ENCODE measurements around the gene MAN2B1. TPM values are rescaled to one million over a fixed set of nuclear protein-coding genes. Genes with fewer than 3 reads are reported as not detected.
A peak's percentile ranks its signal among the peaks of the same experiment; 100 is the strongest.
"Not testable (repeated sequence)": the region's sequence is repeated elsewhere in the genome, so short reads cannot be mapped to it uniquely, and the experiment has no call there.

MAN2B1 gene
- total and polyA plus RNA-seq, 2 of the 13 experiments (the other 11 are each of a cell fraction or from before 2014, with no cell fraction given), result 23.6 to 23.8 TPM

- no peak overlapping the region for H3K4me3 ChIP-seq (replicated peaks in 1 of 3; ENCODE audit: insufficient read depth in 1 of 3, low read depth in 2 of 3, low read length in 3 of 3)
- BruUV-seq (replicated peaks), result no TSS peak
- ATAC-seq (no peak), FAIRE-seq (no peak), DNase-seq (ENCODE audit: low spot score) (no peak)
- no peak overlapping the region for H3K4me2 ChIP-seq (ENCODE audit: low read depth, low read length)
- H3K9me3 ChIP-seq (ENCODE audit: low read length), result no peaks in the 10 kb centered on the region
- no peak overlapping the region for H2AFZ ChIP-seq (ENCODE audit: low read length)
- peaks cover 27% of the 10 kb centered on the region for H3K4me1 ChIP-seq (ENCODE audit: insufficient read depth, low read length)
- H3K36me3 ChIP-seq (replicated peaks in 1 of 2; ENCODE audit: control insufficient read depth in 1 of 2, insufficient read depth in 2 of 2, low read length in 2 of 2), result peaks cover 5 to 28% of the 10 kb centered on the region in 2 experiments; a peak in 4 of 5 replicates
- CTCF ChIA-PET (ENCODE audit: low intra/inter-chr PET ratio, low total read pairs), result no interaction called here
- peaks cover 12% of the 10 kb centered on the region; the same call in 1 of the 2 replicates for H4K20me1 ChIP-seq (ENCODE audit: insufficient read depth, low read length)
- POLR2A ChIA-PET, result interaction anchor here (1.4 kb wide), 1 partner anchor 13 kb away, joined by 6 read pairs; the partner anchor contains the start of genes ZNF490 and ZNF791
- intact Hi-C loops (cut with micrococcal nuclease; ENCODE audit: unreplicated experiment) (no loop called here), in situ Hi-C loops (cut with HindIII; ENCODE audit: extremely low pct_ligation_motif_present, low pct_unique_long_range_greater_than_20kb) (no loop called here)
- no peak overlapping the region for H3K9ac ChIP-seq (ENCODE audit: insufficient read depth, low read depth, low read length)
- no peak overlapping the region for H3K27ac ChIP-seq (ENCODE audit: extremely low read length, insufficient read depth, low read length)
- no peak for TF ChIP-seq MED1 (CRISPR knock-in tag; IDR thresholded peaks at IDR 0.05)
- peak; percentile 91 for TF ChIP-seq ATF7 (IDR thresholded peaks at IDR 0.05)
- TF ChIP-seq ATF7 (CRISPR knock-in tag; IDR thresholded peaks at IDR 0.05), result no peak
- 96% methylated on average over 4 of the region's 4 CpGs for WGBS (ENCODE audit: low lambda C conversion rate)
- H3K27me3 ChIP-seq (ENCODE audit: control insufficient read depth in 1 of 2, insufficient read depth in 2 of 2, low read length in 2 of 2), result no peaks in the 10 kb centered on the region
- H3K79me2 ChIP-seq (ENCODE audit: insufficient read depth, low read length), result peaks cover 27% of the 10 kb centered on the region
These were observed 43.0 kb downstream of the MAN2B1 start for GRCh38 chr19:12623361-12624031.

DNA sequence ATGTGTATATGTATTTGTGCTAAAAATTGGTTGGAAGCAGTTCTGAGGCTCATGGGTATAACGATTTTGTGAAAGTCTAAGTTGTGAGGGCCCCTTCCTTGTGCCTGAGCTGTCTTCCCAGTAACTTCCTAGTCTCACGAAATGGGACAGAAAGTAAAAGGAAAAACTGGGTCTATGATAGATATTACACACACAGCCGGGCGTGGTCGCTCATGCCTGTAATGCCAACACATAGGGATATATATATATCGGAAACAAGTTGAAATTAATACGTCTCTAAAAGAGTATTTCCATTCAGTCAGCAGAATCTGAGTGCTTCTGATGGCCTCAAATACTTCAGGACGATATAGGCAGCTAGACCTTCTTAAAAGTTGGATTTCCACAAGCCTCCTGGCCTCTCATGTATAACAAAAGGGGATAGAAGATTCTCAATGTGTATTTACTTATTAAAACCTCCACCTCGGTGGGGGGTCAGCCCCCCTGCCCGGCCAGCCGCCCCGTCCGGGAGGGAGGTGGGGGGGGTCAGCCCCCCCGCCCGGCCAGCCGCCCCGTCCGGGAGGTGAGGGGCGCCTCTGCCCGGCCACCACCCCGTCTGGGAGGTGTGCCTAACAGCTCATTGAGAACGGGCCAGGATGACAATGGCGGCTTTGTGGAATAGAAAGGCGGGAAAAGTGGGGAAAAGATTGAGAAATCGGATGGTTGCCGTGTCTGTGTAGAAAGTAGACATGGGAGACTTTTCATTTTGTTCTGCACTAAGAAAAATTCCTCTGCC is 45.1 kb downstream of the MAN2B1 start:
- Histone ChIP-seq H3K27ac (ENCODE audit: extremely low read length, insufficient read depth, low read length) (peak overlapping the region; percentile 81), H3K79me2 (ENCODE audit: insufficient read depth, low read length) (peaks cover 44% of the 10 kb centered on the region), H4K20me1 (ENCODE audit: insufficient read depth, low read length) (peaks cover 12% of the 10 kb centered on the region; the same call in 1 of the 2 replicates), H3K36me3 (replicated peaks in 1 of 2; ENCODE audit: control insufficient read depth in 1 of 2, insufficient read depth in 2 of 2, low read length in 2 of 2) (peaks cover 0 to 15% of the 10 kb centered on the region in 2 experiments; a peak in 2 of 5 replicates), H3K4me3 (replicated peaks in 1 of 3; ENCODE audit: insufficient read depth in 1 of 3, low read depth in 2 of 3, low read length in 3 of 3) (peak overlapping the region; percentile 34 to 42 (median 40); a peak in 3 of 6 replicates), H3K4me2 (ENCODE audit: low read depth, low read length) (peak overlapping the region; percentile 69), H3K4me1 (ENCODE audit: insufficient read depth, low read length) (peaks cover 28% of the 10 kb centered on the region), H3K9ac (ENCODE audit: insufficient read depth, low read depth, low read length) (peak overlapping the region; percentile 63)
- ATAC-seq, result peak; percentile 71
- H3K9me3 ChIP-seq (ENCODE audit: low read length); H3K27me3 ChIP-seq (ENCODE audit: control insufficient read depth in 1 of 2, insufficient read depth in 2 of 2, low read length in 2 of 2); DNase-seq (ENCODE audit: low spot score); CTCF ChIA-PET (ENCODE audit: low intra/inter-chr PET ratio, low total read pairs); H2AFZ ChIP-seq (ENCODE audit: low read length); in situ Hi-C loops (cut with HindIII; ENCODE audit: extremely low pct_ligation_motif_present, low pct_unique_long_range_greater_than_20kb); intact Hi-C loops (cut with micrococcal nuclease; ENCODE audit: unreplicated experiment); FAIRE-seq; BruUV-seq (replicated peaks); TF ChIP-seq SOX13 (IDR thresholded peaks at IDR 0.05): not testable (repeated sequence)
- WGBS (ENCODE audit: low lambda C conversion rate), result 48% methylated on average over 13 of the region's 26 CpGs
- POLR2A ChIA-PET, result interaction anchor here (1.3 kb wide), 1 partner anchor 10 kb away, joined by 11 read pairs; the partner anchor contains the start of genes ZNF490 and ZNF791
- 0 out of 2 replicates have a peak, but pooled peaks have one; percentile 28 for TF ChIP-seq ZBTB7B (CRISPR knock-in tag; IDR thresholded peaks at IDR 0.05)
- TF ChIP-seq, protein P1, sequence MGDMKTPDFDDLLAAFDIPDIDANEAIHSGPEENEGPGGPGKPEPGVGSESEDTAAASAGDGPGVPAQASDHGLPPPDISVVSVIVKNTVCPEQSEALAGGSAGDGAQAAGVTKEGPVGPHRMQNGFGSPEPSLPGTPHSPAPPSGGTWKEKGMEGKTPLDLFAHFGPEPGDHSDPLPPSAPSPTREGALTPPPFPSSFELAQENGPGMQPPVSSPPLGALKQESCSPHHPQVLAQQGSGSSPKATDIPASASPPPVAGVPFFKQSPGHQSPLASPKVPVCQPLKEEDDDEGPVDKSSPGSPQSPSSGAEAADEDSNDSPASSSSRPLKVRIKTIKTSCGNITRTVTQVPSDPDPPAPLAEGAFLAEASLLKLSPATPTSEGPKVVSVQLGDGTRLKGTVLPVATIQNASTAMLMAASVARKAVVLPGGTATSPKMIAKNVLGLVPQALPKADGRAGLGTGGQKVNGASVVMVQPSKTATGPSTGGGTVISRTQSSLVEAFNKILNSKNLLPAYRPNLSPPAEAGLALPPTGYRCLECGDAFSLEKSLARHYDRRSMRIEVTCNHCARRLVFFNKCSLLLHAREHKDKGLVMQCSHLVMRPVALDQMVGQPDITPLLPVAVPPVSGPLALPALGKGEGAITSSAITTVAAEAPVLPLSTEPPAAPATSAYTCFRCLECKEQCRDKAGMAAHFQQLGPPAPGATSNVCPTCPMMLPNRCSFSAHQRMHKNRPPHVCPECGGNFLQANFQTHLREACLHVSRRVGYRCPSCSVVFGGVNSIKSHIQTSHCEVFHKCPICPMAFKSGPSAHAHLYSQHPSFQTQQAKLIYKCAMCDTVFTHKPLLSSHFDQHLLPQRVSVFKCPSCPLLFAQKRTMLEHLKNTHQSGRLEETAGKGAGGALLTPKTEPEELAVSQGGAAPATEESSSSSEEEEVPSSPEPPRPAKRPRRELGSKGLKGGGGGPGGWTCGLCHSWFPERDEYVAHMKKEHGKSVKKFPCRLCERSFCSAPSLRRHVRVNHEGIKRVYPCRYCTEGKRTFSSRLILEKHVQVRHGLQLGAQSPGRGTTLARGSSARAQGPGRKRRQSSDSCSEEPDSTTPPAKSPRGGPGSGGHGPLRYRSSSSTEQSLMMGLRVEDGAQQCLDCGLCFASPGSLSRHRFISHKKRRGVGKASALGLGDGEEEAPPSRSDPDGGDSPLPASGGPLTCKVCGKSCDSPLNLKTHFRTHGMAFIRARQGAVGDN (CRISPR knock-in tag; IDR thresholded peaks at IDR 0.05), result peak; percentile 22; the same call in 1 of the 2 replicates
- TF ChIP-seq, protein P2, sequence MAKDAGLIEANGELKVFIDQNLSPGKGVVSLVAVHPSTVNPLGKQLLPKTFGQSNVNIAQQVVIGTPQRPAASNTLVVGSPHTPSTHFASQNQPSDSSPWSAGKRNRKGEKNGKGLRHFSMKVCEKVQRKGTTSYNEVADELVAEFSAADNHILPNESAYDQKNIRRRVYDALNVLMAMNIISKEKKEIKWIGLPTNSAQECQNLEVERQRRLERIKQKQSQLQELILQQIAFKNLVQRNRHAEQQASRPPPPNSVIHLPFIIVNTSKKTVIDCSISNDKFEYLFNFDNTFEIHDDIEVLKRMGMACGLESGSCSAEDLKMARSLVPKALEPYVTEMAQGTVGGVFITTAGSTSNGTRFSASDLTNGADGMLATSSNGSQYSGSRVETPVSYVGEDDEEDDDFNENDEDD (CRISPR knock-in tag; IDR thresholded peaks at IDR 0.05; ENCODE audit: borderline replicate concordance), result peak; percentile 80; the same call in 1 of the 2 replicates
- TF ChIP-seq ETV5 (CRISPR knock-in tag; IDR thresholded peaks at IDR 0.05; ENCODE audit: borderline replicate concordance), result 0 out of 2 replicates have a peak, but pooled peaks have one; percentile 13
- TF ChIP-seq MAFF (IDR thresholded peaks at IDR 0.05; ENCODE audit: low read depth, low read length), result peak; percentile 47
- TF ChIP-seq SOX13 (CRISPR knock-in tag; conservative IDR thresholded peaks at IDR 0.05 in 1 of 2, IDR thresholded peaks at IDR 0.05 in 1 of 2), result peak in 1 of 2 experiments; percentile 58; a peak in 2 of 4 replicates

All from HepG2 (cell line).